Measurements from ENCODE around the gene ISOC2. TPM values are rescaled to one million over a fixed set of nuclear protein-coding genes. Genes with fewer than 3 reads are reported as not detected.

The ISOC2 gene
- total and polyA plus RNA-seq, 9 of the 15 experiments (the other 6 are each of a cell fraction or from before 2014, with no cell fraction given): 1.2 to 229 (median 58.3) TPM

DNA sequence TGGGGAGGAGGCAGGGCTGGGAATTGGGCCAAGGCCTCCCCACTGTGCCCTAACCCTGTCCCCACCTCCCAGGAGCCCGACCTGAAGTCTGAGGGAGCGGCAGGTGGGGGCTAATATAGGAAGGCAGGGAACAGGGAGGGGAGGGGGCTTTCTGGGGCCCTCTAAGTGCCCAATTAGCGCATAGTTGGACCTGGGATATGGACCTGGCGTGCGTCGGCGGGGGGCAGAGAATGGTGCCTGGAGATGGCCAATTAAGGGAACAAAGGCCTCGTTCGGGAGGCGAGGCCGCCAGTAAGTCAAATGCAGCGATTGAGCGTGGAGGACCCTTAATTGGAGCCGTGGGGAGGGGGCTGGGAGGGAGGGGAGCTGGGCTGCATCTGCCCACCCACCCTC lies 3.2 kb upstream of the ISOC2 start, which contains the start of gene C19orf85:
Gene C19orf85, minus strand, starts transcription at position 90 of the 393 bp plus-strand sequence. CDS start 197 bp downstream, outside the sequence.
- 79% methylated on average over 9 of the region's 14 CpGs for WGBS (ENCODE audit: insufficient coverage, low coverage, missing lambda C conversion rate)
- Histone ChIP-seq H2AFZ (ENCODE audit: low read depth, low read length) (no peak within 1 kb of the TSS), H4K20me1 (replicated peaks; ENCODE audit: control insufficient read depth, insufficient read depth, low read length) (no peaks in the 10 kb centered on the region), H3K36me3 (ENCODE audit: control insufficient read depth, insufficient read depth, low read length) (peaks cover 4% of the 10 kb centered on the region; the same call in 2 of the 3 replicates), H3K27ac (ENCODE audit: extremely low read depth, low read depth, low read length) (no peak within 1 kb of the TSS), H3K9ac (ENCODE audit: insufficient read depth in 1 of 2, low read depth in 2 of 2, low read length in 2 of 2) (peak within 1 kb of the TSS in 1 of 2 experiments; percentile 53; a peak in 2 of 4 replicates), H3K4me1 (replicated peaks in 1 of 2; ENCODE audit: control insufficient read depth in 2 of 2, insufficient read depth in 2 of 2, low read length in 2 of 2) (peaks cover 37 to 77% of the 10 kb centered on the region in 2 experiments; a peak in 4 of 5 replicates), H3K4me3 (no peak within 1 kb of the TSS), H3K27me3 (ENCODE audit: control insufficient read depth in 2 of 2, insufficient read depth in 2 of 2, low read length in 2 of 2) (no peaks in the 10 kb centered on the region), H3K9me3 (replicated peaks; ENCODE audit: control insufficient read depth, insufficient read depth, low read depth, low read length) (no peaks in the 10 kb centered on the region), H3K4me2 (ENCODE audit: insufficient read depth, low read length) (no peak within 1 kb of the TSS), H3K79me2 (ENCODE audit: control insufficient read depth, insufficient read depth, low read length) (peaks cover 21% of the 10 kb centered on the region), H3K9me1 (ENCODE audit: control insufficient read depth, insufficient read depth, low read length) (no peaks in the 10 kb centered on the region)
- DNase-seq (ENCODE audit: extremely low read depth in 1 of 4, low spot score in 3 of 4): no peak
- in situ Hi-C loops (cut with MboI) (no loop called here), intact Hi-C loops (cut with micrococcal nuclease) (no loop called here)
- TF ChIP-seq ZNF589 (CRISPR knock-in tag; IDR thresholded peaks at IDR 0.05; ENCODE audit: low read depth) (no peak), MCM3 (IDR thresholded peaks at IDR 0.05) (no peak), TBL1XR1 (IDR thresholded peaks at IDR 0.05; ENCODE audit: low read length in 2 of 2) (no peak), HLTF (IDR thresholded peaks at IDR 0.05) (no peak), PCBP1 (IDR thresholded peaks at IDR 0.05; ENCODE audit: low read depth, low read length, poor library complexity, severe bottlenecking) (no peak), ZFX (CRISPR knock-in tag; IDR thresholded peaks at IDR 0.05) (no peak), ZNF239 (CRISPR knock-in tag; IDR thresholded peaks at IDR 0.05) (no peak), CBX3 (IDR thresholded peaks at IDR 0.05; ENCODE audit: borderline replicate concordance in 1 of 2, low read length in 2 of 2) (no peak)
- TF ChIP-seq, protein P1, sequence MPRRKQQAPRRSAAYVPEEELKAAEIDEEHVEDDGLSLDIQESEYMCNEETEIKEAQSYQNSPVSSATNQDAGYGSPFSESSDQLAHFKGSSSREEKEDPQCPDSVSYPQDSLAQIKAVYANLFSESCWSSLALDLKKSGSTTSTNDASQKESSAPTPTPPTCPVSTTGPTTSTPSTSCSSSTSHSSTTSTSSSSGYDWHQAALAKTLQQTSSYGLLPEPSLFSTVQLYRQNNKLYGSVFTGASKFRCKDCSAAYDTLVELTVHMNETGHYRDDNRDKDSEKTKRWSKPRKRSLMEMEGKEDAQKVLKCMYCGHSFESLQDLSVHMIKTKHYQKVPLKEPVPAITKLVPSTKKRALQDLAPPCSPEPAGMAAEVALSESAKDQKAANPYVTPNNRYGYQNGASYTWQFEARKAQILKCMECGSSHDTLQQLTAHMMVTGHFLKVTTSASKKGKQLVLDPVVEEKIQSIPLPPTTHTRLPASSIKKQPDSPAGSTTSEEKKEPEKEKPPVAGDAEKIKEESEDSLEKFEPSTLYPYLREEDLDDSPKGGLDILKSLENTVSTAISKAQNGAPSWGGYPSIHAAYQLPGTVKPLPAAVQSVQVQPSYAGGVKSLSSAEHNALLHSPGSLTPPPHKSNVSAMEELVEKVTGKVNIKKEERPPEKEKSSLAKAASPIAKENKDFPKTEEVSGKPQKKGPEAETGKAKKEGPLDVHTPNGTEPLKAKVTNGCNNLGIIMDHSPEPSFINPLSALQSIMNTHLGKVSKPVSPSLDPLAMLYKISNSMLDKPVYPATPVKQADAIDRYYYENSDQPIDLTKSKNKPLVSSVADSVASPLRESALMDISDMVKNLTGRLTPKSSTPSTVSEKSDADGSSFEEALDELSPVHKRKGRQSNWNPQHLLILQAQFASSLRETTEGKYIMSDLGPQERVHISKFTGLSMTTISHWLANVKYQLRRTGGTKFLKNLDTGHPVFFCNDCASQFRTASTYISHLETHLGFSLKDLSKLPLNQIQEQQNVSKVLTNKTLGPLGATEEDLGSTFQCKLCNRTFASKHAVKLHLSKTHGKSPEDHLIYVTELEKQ (CRISPR knock-in tag; IDR thresholded peaks at IDR 0.05): no peak
- TF ChIP-seq, protein P2, sequence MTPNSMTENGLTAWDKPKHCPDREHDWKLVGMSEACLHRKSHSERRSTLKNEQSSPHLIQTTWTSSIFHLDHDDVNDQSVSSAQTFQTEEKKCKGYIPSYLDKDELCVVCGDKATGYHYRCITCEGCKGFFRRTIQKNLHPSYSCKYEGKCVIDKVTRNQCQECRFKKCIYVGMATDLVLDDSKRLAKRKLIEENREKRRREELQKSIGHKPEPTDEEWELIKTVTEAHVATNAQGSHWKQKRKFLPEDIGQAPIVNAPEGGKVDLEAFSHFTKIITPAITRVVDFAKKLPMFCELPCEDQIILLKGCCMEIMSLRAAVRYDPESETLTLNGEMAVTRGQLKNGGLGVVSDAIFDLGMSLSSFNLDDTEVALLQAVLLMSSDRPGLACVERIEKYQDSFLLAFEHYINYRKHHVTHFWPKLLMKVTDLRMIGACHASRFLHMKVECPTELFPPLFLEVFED (CRISPR knock-in tag; conservative IDR thresholded peaks at IDR 0.05): no peak
- TF ChIP-seq, protein P3, sequence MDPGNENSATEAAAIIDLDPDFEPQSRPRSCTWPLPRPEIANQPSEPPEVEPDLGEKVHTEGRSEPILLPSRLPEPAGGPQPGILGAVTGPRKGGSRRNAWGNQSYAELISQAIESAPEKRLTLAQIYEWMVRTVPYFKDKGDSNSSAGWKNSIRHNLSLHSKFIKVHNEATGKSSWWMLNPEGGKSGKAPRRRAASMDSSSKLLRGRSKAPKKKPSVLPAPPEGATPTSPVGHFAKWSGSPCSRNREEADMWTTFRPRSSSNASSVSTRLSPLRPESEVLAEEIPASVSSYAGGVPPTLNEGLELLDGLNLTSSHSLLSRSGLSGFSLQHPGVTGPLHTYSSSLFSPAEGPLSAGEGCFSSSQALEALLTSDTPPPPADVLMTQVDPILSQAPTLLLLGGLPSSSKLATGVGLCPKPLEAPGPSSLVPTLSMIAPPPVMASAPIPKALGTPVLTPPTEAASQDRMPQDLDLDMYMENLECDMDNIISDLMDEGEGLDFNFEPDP (CRISPR knock-in tag; IDR thresholded peaks at IDR 0.05): no peak
- BruUV-seq (replicated peaks): no TSS peak
- POLR2A ChIA-PET: no interaction called here
- no peak for FAIRE-seq
- CTCF ChIA-PET (ENCODE audit: low intra/inter-chr PET ratio): no interaction called here
- no peak for ATAC-seq
